Progenitor cell of endocrine pancreas (in vitro differentiated cells): ENCODE results near the gene DND1. TPM values are rescaled to one million over a fixed set of nuclear protein-coding genes. Genes with fewer than 3 reads are reported as not detected.
"Not testable (repeated sequence)": the region's sequence is repeated elsewhere in the genome, so short reads cannot be mapped to it uniquely, and the experiment has no call there.

Experiments used
- DNase-seq: peaks from one replicate; pipeline ENCODE4 v3.0.0; 2021; ENCODE audit warnings: low spot score; ENCODE audit not compliant: unreplicated experiment
- H3K27ac Mint-ChIP-seq: 2 replicates; pipeline ENCODE4 v1.8.0; 2021; ENCODE audit warnings: mild to moderate bottlenecking, moderate library complexity, mixed read lengths
- H3K27me3 Mint-ChIP-seq: 2 replicates; pipeline ENCODE4 v1.8.0; 2021; ENCODE audit warnings: mixed read lengths
- H3K36me3 Mint-ChIP-seq: 2 replicates; pipeline ENCODE4 v1.8.0; 2022; ENCODE audit warnings: mixed read lengths; ENCODE audit not compliant: insufficient read depth
- H3K4me1 Mint-ChIP-seq: 2 replicates; pipeline ENCODE4 v1.8.0; 2021; ENCODE audit warnings: low read depth, mixed read lengths
- H3K4me3 Mint-ChIP-seq: 2 replicates; pipeline ENCODE4 v1.8.0; 2021; ENCODE audit warnings: low read depth, mild to moderate bottlenecking, moderate library complexity, mixed read lengths
- H3K9me3 Mint-ChIP-seq: 2 replicates; pipeline ENCODE4 v1.8.0; 2021; ENCODE audit warnings: low read depth, mixed read lengths
- CTCF ChIP-seq: fragments of 200-600 bp; sonication (generic); IDR thresholded peaks from one replicate; pipeline ENCODE4 v1.5.0; 2021; ENCODE audit warnings: antibody characterized with exemption, mild to moderate bottlenecking; ENCODE audit not compliant: unreplicated experiment
- total RNA-seq: library from RNA; stranded (reverse); gene quantifications from 2 replicates; pipeline ENCODE4 v1.2.1, GENCODE V29; 2021

The DND1 gene
- total RNA-seq, 1 donor from 2014 or later, result 3.1 TPM

- no peak overlapping the region for H3K27ac Mint-ChIP-seq
- peaks cover 13% of the 10 kb centered on the region for H3K4me1 Mint-ChIP-seq
- peaks cover 3% of the 10 kb centered on the region for H3K36me3 Mint-ChIP-seq
- no peak for TF ChIP-seq CTCF
- no peaks in the 10 kb centered on the region for H3K27me3 Mint-ChIP-seq
- peaks cover 10% of the 10 kb centered on the region for H3K9me3 Mint-ChIP-seq
- peak overlapping the region; percentile 27 for H3K4me3 Mint-ChIP-seq
- DNase-seq, result no peak
Observed at GRCh38 chr5:140641716-140642115, 31.7 kb downstream of the DND1 start.

GRCh38 chr5:140639148-140639981 is 34.0 kb downstream of the DND1 start, which contains the start of gene TMCO6:
Gene TMCO6, plus strand, starts transcription at chr5:140639451. Its CDS starts 77 bp downstream, at chr5:140639528.
- peak; percentile 60 for TF ChIP-seq CTCF
- peaks cover 10% of the 10 kb centered on the region for H3K9me3 Mint-ChIP-seq
- peaks cover 3% of the 10 kb centered on the region for H3K36me3 Mint-ChIP-seq
- peak within 1 kb of the TSS; percentile 87 for H3K27ac Mint-ChIP-seq
- peak within 1 kb of the TSS; percentile 75 for H3K4me3 Mint-ChIP-seq
- H3K27me3 Mint-ChIP-seq, result no peaks in the 10 kb centered on the region
- H3K4me1 Mint-ChIP-seq, result peaks cover 10% of the 10 kb centered on the region
- peak; percentile 89 for DNase-seq

- not testable (repeated sequence) for H3K4me1 Mint-ChIP-seq, H3K27me3 Mint-ChIP-seq, DNase-seq, H3K36me3 Mint-ChIP-seq
- H3K27ac Mint-ChIP-seq, result peak overlapping the region; percentile 87
- peaks cover 10% of the 10 kb centered on the region for H3K9me3 Mint-ChIP-seq
- peak overlapping the region; percentile 75 for H3K4me3 Mint-ChIP-seq
Observed at GRCh38 chr5:140638898-140639147, 34.6 kb downstream of the DND1 start.

- DNase-seq, result no peak
- H3K27ac Mint-ChIP-seq, result no peak overlapping the region
- peaks cover 10% of the 10 kb centered on the region for H3K4me1 Mint-ChIP-seq
- no peaks in the 10 kb centered on the region for H3K27me3 Mint-ChIP-seq
- peaks cover 3% of the 10 kb centered on the region for H3K36me3 Mint-ChIP-seq
- TF ChIP-seq CTCF, result no peak
- peaks cover 10% of the 10 kb centered on the region for H3K9me3 Mint-ChIP-seq
- peak overlapping the region; percentile 60 for H3K4me3 Mint-ChIP-seq
Observed at GRCh38 chr5:140637371-140638100, 35.8 kb downstream of the DND1 start.

- Mint-ChIP-seq H3K36me3 (peaks cover 2% of the 10 kb centered on the region), H3K4me1 (peaks cover 10% of the 10 kb centered on the region), H3K27me3 (no peaks in the 10 kb centered on the region), H3K4me3 (no peak overlapping the region), H3K9me3 (peaks cover 10% of the 10 kb centered on the region), H3K27ac (no peak overlapping the region)
- DNase-seq, result no peak
- TF ChIP-seq CTCF, result no peak
Observed at GRCh38 chr5:140635291-140636257, 37.8 kb downstream of the DND1 start.
